Liver (tissue), 9 donors: Measurements from ENCODE around the gene MRPL9. TPM values are rescaled to one million over a fixed set of nuclear protein-coding genes. Genes with fewer than 3 reads are reported as not detected.
"Not testable (repeated sequence)": the region's sequence is repeated elsewhere in the genome, so short reads cannot be mapped to it uniquely, and the experiment has no call there.

Source experiments
- DNase-seq: peaks from one replicate; pipeline ENCODE4 v3.0.0-alpha.2; 2017; ENCODE audit warnings: low spot score
- H3K27ac ChIP-seq, 2 donors: one replicate each; pipeline ENCODE4 v1.7.0; 2013; ENCODE audit warnings: inconsistent platforms in 2 of 2, low read length in 2 of 2, control low read depth in 1 of 2, low read depth in 1 of 2, mild to moderate bottlenecking in 1 of 2
- H3K27me3 ChIP-seq, 4 donors: one replicate each; pipeline versions ENCODE4 v1.6.1 to v1.7.0; 2013; ENCODE audit warnings: low read length in 3 of 4, inconsistent platforms in 1 of 4, mild to moderate bottlenecking in 1 of 4, moderate library complexity in 1 of 4; ENCODE audit not compliant: control insufficient read depth in 4 of 4, insufficient read depth in 4 of 4
- H3K36me3 ChIP-seq, 4 donors: one replicate each; pipeline versions ENCODE4 v1.6.1 to v1.7.0; 2013; ENCODE audit warnings: low read length in 3 of 4, mild to moderate bottlenecking in 3 of 4, low read depth in 1 of 4, moderate library complexity in 1 of 4; ENCODE audit not compliant: control insufficient read depth in 4 of 4, insufficient read depth in 3 of 4
- H3K4me1 ChIP-seq, 4 donors: one replicate each; pipeline versions ENCODE4 v1.6.1 to v1.7.0; 2013; ENCODE audit warnings: low read length in 3 of 4, mild to moderate bottlenecking in 3 of 4, moderate library complexity in 1 of 4; ENCODE audit not compliant: control insufficient read depth in 4 of 4, insufficient read depth in 4 of 4
- H3K4me3 ChIP-seq, 3 donors: one replicate each; pipeline versions ENCODE4 v1.6.1 to v1.7.0; 2013; ENCODE audit warnings: low read length in 3 of 3, control low read depth in 1 of 3, low read depth in 1 of 3, mild to moderate bottlenecking in 1 of 3
- H3K9ac ChIP-seq, 2 donors: one replicate each; pipeline ENCODE4 v1.7.0; 2013; ENCODE audit warnings: low read length in 2 of 2, mild to moderate bottlenecking in 2 of 2, moderate library complexity in 2 of 2, control low read depth in 1 of 2, low read depth in 1 of 2
- H3K9me3 ChIP-seq, 4 donors: one replicate each; pipeline versions ENCODE4 v1.6.1 to v1.7.0; 2013; ENCODE audit warnings: low read length in 3 of 4; ENCODE audit not compliant: control insufficient read depth in 4 of 4
- ATF3 ChIP-seq: IDR thresholded peaks from 2 replicates; pipeline ENCODE4 v1.6.1; 2016; ENCODE audit warnings: antibody characterized with exemption
- EGR1 ChIP-seq, 2 donors: IDR thresholded peaks; 2 replicates each; pipeline ENCODE4 v1.6.1; 2016 to 2018; ENCODE audit warnings: antibody characterized with exemption in 2 of 2, low read depth in 2 of 2
- FOXA1 ChIP-seq: IDR thresholded peaks from 2 replicates; pipeline ENCODE4 v1.6.1; 2016; ENCODE audit warnings: antibody characterized with exemption
- FOXA2 ChIP-seq: IDR thresholded peaks from 2 replicates; pipeline ENCODE4 v1.6.1; 2016; ENCODE audit warnings: antibody characterized with exemption
- GABPA ChIP-seq, 2 donors: IDR thresholded peaks in 1 of 2; conservative IDR thresholded peaks in 1 of 2; 2 replicates each; pipeline ENCODE4 v1.6.1; 2016; ENCODE audit warnings: antibody characterized with exemption in 2 of 2, mild to moderate bottlenecking in 1 of 2, moderate library complexity in 1 of 2
- HNF4A ChIP-seq, 2 donors: conservative IDR thresholded peaks; 2 replicates each; pipeline ENCODE4 v1.6.1; 2016; ENCODE audit warnings: antibody characterized with exemption in 2 of 2, mild to moderate bottlenecking in 2 of 2
- HNF4G ChIP-seq: IDR thresholded peaks from 2 replicates; pipeline ENCODE4 v1.6.1; 2016; ENCODE audit warnings: antibody characterized with exemption
- JUND ChIP-seq, 2 donors: IDR thresholded peaks; 2 replicates each; pipeline ENCODE4 v1.6.1; 2016; ENCODE audit warnings: antibody characterized with exemption in 2 of 2
- MAX ChIP-seq: IDR thresholded peaks from 2 replicates; pipeline ENCODE4 v1.6.1; 2016; ENCODE audit warnings: antibody characterized with exemption
- NR2F2 ChIP-seq: IDR thresholded peaks from 2 replicates; pipeline ENCODE4 v1.6.1; 2016; ENCODE audit warnings: antibody characterized with exemption
- RXRA ChIP-seq, 2 donors: IDR thresholded peaks; 2 replicates each; pipeline ENCODE4 v1.6.1; 2017 to 2018; ENCODE audit warnings: antibody characterized with exemption in 2 of 2, mild to moderate bottlenecking in 1 of 2
- TAF1 ChIP-seq: conservative IDR thresholded peaks from 2 replicates; pipeline ENCODE4 v1.6.1; 2016; ENCODE audit warnings: antibody characterized with exemption, mild to moderate bottlenecking
- YY1 ChIP-seq: IDR thresholded peaks from 2 replicates; pipeline ENCODE4 v1.6.1; 2016; ENCODE audit warnings: antibody characterized with exemption, mild to moderate bottlenecking
- WGBS: extraction: QIAGEN DNeasy Blood & Tissue Kit; methylation state at CpG from one replicate; pipeline ENCODE4 v1.1.7; 2013; 5-methylcytosine and 5-hydroxymethylcytosine counted together
- polyA plus RNA-seq, 2 donors: library from polyadenylated mRNA; stranded (reverse) in 1 of 2; unstranded in 1 of 2; fragments of 200-250 nt in 1 of 2; fragments of >200 nt in 1 of 2; fragmentation: Nextera tagmentation in 1 of 2; extraction: Ambion mirVana in 1 of 2; gene quantifications; one replicate each; pipeline versions ENCODE4 v1.2.1 to v1.2.3, GENCODE V29; 2013 to 2015
- total RNA-seq, 2 donors: library from RNA; depleted of rRNA; stranded (reverse); fragments of >200 nt; gene quantifications; one replicate each; pipeline ENCODE4 v1.2.3, GENCODE V29; 2014
- TF ChIP-seq, protein P1 (sequence below): IDR thresholded peaks from 2 replicates; pipeline ENCODE4 v1.6.1; 2016; ENCODE audit warnings: antibody characterized with exemption, mild to moderate bottlenecking
- donor health status: healthy.
- donor health status: healthy.
- donor health status: healthy.
- donor health status: healthy.
- donor health status: healthy.

Gene MRPL9
- total and polyA plus RNA-seq, 4 donors: 22.5 to 43.5 (median 31.6) TPM

DNA sequence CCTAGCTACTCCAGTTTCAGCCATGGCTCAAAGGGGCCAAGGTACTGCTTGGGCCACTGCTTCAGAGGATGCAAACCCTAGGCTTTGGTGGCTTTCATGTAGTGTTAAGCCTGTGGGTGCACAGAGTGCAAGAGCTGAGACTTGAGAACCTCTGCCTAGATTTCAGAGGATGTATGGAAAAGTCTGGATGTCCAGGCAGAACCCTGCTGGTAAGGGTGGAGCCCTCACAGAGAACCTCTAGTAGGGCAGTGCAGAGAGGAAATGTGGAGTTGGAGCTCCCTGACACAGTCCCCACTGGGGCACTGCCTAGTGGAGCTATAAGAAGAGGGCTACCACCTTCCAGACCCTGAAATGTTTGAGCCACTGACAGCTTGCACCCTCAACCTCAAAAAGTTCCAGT is 25.8 kb downstream of the MRPL9 start:
- Histone ChIP-seq H3K27ac (no peak overlapping the region), H3K36me3 (no peaks in the 10 kb centered on the region), H3K27me3 (no peaks in the 10 kb centered on the region), H3K9me3 (peaks cover 0 to 4% (median 0%) of the 10 kb centered on the region in 4 donors), H3K9ac (no peak overlapping the region), H3K4me3 (no peak overlapping the region), H3K4me1 (peaks cover 6 to 20% (median 14%) of the 10 kb centered on the region in 4 donors)
- DNase-seq: no peak
- TF ChIP-seq FOXA2 (no peak), MAX (no peak), FOXA1 (no peak), NR2F2 (no peak), EGR1 (IDR thresholded peaks at IDR 0.05; ENCODE audit: low read depth in 2 of 2) (no peak), ATF3 (no peak), GABPA (IDR thresholded peaks at IDR 0.05 in 1 of 2, conservative IDR thresholded peaks at IDR 0.05 in 1 of 2) (no peak), YY1 (no peak), HNF4A (conservative IDR thresholded peaks at IDR 0.05) (no peak)

DNA sequence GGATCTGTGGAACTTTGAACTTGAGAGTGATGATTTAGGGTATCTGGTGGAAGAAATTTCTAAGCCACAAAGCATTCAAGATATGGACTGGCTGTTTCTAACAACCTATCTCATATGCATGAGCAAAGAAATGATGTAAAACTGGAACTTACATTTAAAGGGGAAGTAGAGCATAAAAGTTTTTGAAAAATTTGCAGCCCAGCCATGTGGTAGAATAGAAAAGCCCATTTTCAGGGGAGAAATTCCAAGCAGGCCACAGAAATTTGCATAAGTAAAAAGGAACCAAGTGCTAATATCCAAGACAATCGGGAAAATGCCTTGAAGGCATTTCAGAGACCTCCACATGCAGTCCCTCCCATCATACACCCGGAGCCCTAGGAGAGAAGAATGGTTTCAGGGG is 26.3 kb downstream of the MRPL9 start:
- no peak for DNase-seq
- no peak overlapping the region for H3K4me3 ChIP-seq
- WGBS: 97% methylated on average over 2 of the region's 2 CpGs

GRCh38 chr1:151733995-151734394 is 29.3 kb downstream of the MRPL9 start:
- DNase-seq, H3K9ac ChIP-seq: not testable (repeated sequence)

More for the DNA sequence above, 26.3 kb downstream of the MRPL9 start:
- Histone ChIP-seq H3K9me3 (peaks cover 0 to 4% (median 0%) of the 10 kb centered on the region in 4 donors), H3K36me3 (no peaks in the 10 kb centered on the region), H3K27me3 (no peaks in the 10 kb centered on the region), H3K4me1 (peaks cover 6 to 20% (median 14%) of the 10 kb centered on the region in 4 donors), H3K9ac (no peak overlapping the region), H3K27ac (no peak overlapping the region)
- TF ChIP-seq GABPA (IDR thresholded peaks at IDR 0.05 in 1 of 2, conservative IDR thresholded peaks at IDR 0.05 in 1 of 2) (no peak), EGR1 (IDR thresholded peaks at IDR 0.05; ENCODE audit: low read depth in 2 of 2) (no peak), ATF3 (no peak), RXRA (IDR thresholded peaks at IDR 0.05) (no peak), FOXA1 (no peak), FOXA2 (no peak), TAF1 (no peak), JUND (IDR thresholded peaks at IDR 0.05) (no peak), HNF4G (no peak)
- TF ChIP-seq, protein P1, sequence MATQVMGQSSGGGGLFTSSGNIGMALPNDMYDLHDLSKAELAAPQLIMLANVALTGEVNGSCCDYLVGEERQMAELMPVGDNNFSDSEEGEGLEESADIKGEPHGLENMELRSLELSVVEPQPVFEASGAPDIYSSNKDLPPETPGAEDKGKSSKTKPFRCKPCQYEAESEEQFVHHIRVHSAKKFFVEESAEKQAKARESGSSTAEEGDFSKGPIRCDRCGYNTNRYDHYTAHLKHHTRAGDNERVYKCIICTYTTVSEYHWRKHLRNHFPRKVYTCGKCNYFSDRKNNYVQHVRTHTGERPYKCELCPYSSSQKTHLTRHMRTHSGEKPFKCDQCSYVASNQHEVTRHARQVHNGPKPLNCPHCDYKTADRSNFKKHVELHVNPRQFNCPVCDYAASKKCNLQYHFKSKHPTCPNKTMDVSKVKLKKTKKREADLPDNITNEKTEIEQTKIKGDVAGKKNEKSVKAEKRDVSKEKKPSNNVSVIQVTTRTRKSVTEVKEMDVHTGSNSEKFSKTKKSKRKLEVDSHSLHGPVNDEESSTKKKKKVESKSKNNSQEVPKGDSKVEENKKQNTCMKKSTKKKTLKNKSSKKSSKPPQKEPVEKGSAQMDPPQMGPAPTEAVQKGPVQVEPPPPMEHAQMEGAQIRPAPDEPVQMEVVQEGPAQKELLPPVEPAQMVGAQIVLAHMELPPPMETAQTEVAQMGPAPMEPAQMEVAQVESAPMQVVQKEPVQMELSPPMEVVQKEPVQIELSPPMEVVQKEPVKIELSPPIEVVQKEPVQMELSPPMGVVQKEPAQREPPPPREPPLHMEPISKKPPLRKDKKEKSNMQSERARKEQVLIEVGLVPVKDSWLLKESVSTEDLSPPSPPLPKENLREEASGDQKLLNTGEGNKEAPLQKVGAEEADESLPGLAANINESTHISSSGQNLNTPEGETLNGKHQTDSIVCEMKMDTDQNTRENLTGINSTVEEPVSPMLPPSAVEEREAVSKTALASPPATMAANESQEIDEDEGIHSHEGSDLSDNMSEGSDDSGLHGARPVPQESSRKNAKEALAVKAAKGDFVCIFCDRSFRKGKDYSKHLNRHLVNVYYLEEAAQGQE: no peak

More at GRCh38 chr1:151733995-151734394, 29.3 kb downstream of the MRPL9 start:
- H3K36me3 ChIP-seq, H3K27ac ChIP-seq, H3K4me3 ChIP-seq, H3K27me3 ChIP-seq, H3K9me3 ChIP-seq: not testable (repeated sequence)
- 92% methylated on average over 9 of the region's 9 CpGs for WGBS
- H3K4me1 ChIP-seq: peaks cover 0 to 16% (median 3%) of the 10 kb centered on the region in 4 donors
